HL-60 (cell line): ENCODE results near the gene TALDO1.

Source experiments
- CTCF ChIP-seq: IDR thresholded peaks from one replicate; pipeline ENCODE4 v1.5.1; 2011; ENCODE audit warnings: low read length, control low read depth, inconsistent platforms; ENCODE audit not compliant: insufficient read depth
- GABPA ChIP-seq: IDR thresholded peaks from 2 replicates; pipeline ENCODE4 v1.6.1; 2012; ENCODE audit warnings: low read depth
- POLR2AphosphoS5 ChIP-seq: IDR thresholded peaks from 2 replicates; pipeline ENCODE4 v1.6.1; 2012; ENCODE audit warnings: low read depth
- REST ChIP-seq: IDR thresholded peaks from 2 replicates; pipeline ENCODE4 v1.6.1; 2012; ENCODE audit warnings: low read depth; ENCODE audit not compliant: insufficient replicate concordance
- SPI1 ChIP-seq: IDR thresholded peaks from 2 replicates; pipeline ENCODE4 v1.6.1; 2012; ENCODE audit warnings: low read depth, mild to moderate bottlenecking, borderline replicate concordance

- TF ChIP-seq CTCF (no peak), POLR2AphosphoS5 (no peak), REST (no peak), GABPA (no peak), SPI1 (no peak)
These were observed 5.1 kb upstream of the TALDO1 start for GRCh38 chr11:742156-742546.
